NCI-H2081 treated with DMSO at 0.1 percent for 48 hours (cell line): Measurements from ENCODE around the gene TRAPPC3.

Source experiments
- DNase-seq: peaks from one replicate; lab custom pipeline; 2025; lab: John Stamatoyannopoulos, UW

TRAPPC3 gene

GRCh38 chr1:36098650-36099365 is 50.5 kb downstream of the TRAPPC3 start:
- DNase-seq, result no peak

GRCh38 chr1:36097693-36098585 is 51.3 kb downstream of the TRAPPC3 start:
- DNase-seq, result no peak

- no peak for DNase-seq
Measured at GRCh38 chr1:36096500-36097432, 52.5 kb downstream of the TRAPPC3 start.

GRCh38 chr1:36095760-36096405 is 53.4 kb downstream of the TRAPPC3 start:
- no peak for DNase-seq

- no peak for DNase-seq
Measured at GRCh38 chr1:36094621-36095061, 54.6 kb downstream of the TRAPPC3 start.

GRCh38 chr1:36093929-36094328 is 55.4 kb downstream of the TRAPPC3 start:
- DNase-seq, result no peak

- DNase-seq, result no peak
Measured at GRCh38 chr1:36093226-36093625, 56.1 kb downstream of the TRAPPC3 start.

- DNase-seq, result no peak
Measured at GRCh38 chr1:36092798-36093185, 56.5 kb downstream of the TRAPPC3 start.

- DNase-seq, result no peak
Measured at GRCh38 chr1:36092166-36092797, 57.0 kb downstream of the TRAPPC3 start.

- no peak for DNase-seq
Measured at GRCh38 chr1:36091698-36092097, 57.6 kb downstream of the TRAPPC3 start.

GRCh38 chr1:36091141-36091540 is 58.1 kb downstream of the TRAPPC3 start:
- DNase-seq, result no peak

GRCh38 chr1:36089393-36090121 is 59.7 kb downstream of the TRAPPC3 start:
- DNase-seq, result no peak

- peak; percentile 49 for DNase-seq
Measured at GRCh38 chr1:36088577-36089392, 60.5 kb downstream of the TRAPPC3 start, which contains the start of gene ADPRS. TSS of gene ADPRS (plus strand) at chr1:36088892. CDS start at chr1:36088905, 13 bp downstream.

- DNase-seq, result no peak
Measured at GRCh38 chr1:36088265-36088576, 61.1 kb downstream of the TRAPPC3 start.

- DNase-seq, result no peak
Measured at GRCh38 chr1:36087233-36088123, 61.8 kb downstream of the TRAPPC3 start.
